Activated CD4-positive, alpha-beta T cell treated with anti-CD3 and anti-CD28 coated beads for 4 hours (primary cell): Measurements from ENCODE around the gene CRY2.
"Not testable (repeated sequence)": the region's sequence is repeated elsewhere in the genome, so short reads cannot be mapped to it uniquely, and the experiment has no call there.

Experiments
- DNase-seq, 2 donors: peaks; one replicate each; pipeline ENCODE4 v3.0.0-alpha.2; 2020

CRY2 gene

GRCh38 chr11:45900916-45901617 lies 53.8 kb downstream of the CRY2 start:
- no peak for DNase-seq

GRCh38 chr11:45901626-45902025 lies 54.4 kb downstream of the CRY2 start:
- no peak for DNase-seq

GRCh38 chr11:45902452-45903380 lies 55.4 kb downstream of the CRY2 start:
- no peak for DNase-seq

GRCh38 chr11:45904309-45904915 lies 57.1 kb downstream of the CRY2 start:
- DNase-seq = no peak

GRCh38 chr11:45905095-45905494 lies 57.8 kb downstream of the CRY2 start:
- DNase-seq = no peak

- not testable (repeated sequence) for DNase-seq
Observed at GRCh38 chr11:45905576-45905975, 58.3 kb downstream of the CRY2 start.

- DNase-seq = no peak
Observed at GRCh38 chr11:45906096-45906682, 58.9 kb downstream of the CRY2 start.

- no peak for DNase-seq
Observed at GRCh38 chr11:45906965-45907611, 59.8 kb downstream of the CRY2 start, which contains the start of gene FREY1. Gene FREY1, minus strand, starts transcription at chr11:45907271. Its CDS starts 26 bp downstream, at chr11:45907245.

GRCh38 chr11:45907911-45908370 lies 60.7 kb downstream of the CRY2 start:
- DNase-seq = no peak

- no peak for DNase-seq
Observed at GRCh38 chr11:45909594-45910475, 62.6 kb downstream of the CRY2 start.

- DNase-seq = no peak
Observed at GRCh38 chr11:45910623-45911022, 63.3 kb downstream of the CRY2 start.

- DNase-seq = no peak
Observed at GRCh38 chr11:45913514-45913913, 66.2 kb downstream of the CRY2 start.

- DNase-seq = no peak
Observed at GRCh38 chr11:45913942-45914635, 66.8 kb downstream of the CRY2 start.

GRCh38 chr11:45915446-45915845 lies 68.2 kb downstream of the CRY2 start:
- no peak for DNase-seq

- DNase-seq = no peak
Observed at GRCh38 chr11:45917286-45917622, 70.0 kb downstream of the CRY2 start.

GRCh38 chr11:45917623-45918330 lies 70.5 kb downstream of the CRY2 start, which contains the start of gene PEX16:
Gene PEX16, minus strand, starts transcription at chr11:45917877. Its CDS starts 66 bp downstream, at chr11:45917811.
- peak; percentile 89 to 96 for DNase-seq

- peak; percentile 40 to 47 for DNase-seq
Observed at GRCh38 chr11:45918331-45918941, 71.2 kb downstream of the CRY2 start.

- no peak for DNase-seq
Observed at GRCh38 chr11:45918962-45919675, 71.8 kb downstream of the CRY2 start.
